Heart right ventricle (tissue), 16 donors: ENCODE data around the gene ZMYND19. TPM values are rescaled to one million over a fixed set of nuclear protein-coding genes. Genes with fewer than 3 reads are reported as not detected.
"Not testable (repeated sequence)": the region's sequence is repeated elsewhere in the genome, so short reads cannot be mapped to it uniquely, and the experiment has no call there.

Experiments used
- ATAC-seq, 8 donors: fragments of 200-7000 bp; cut with Tn5 transposase; one replicate each; pipeline ENCODE4 v1.9.1; 2020; ENCODE audit warnings: mild to moderate bottlenecking in 8 of 8, moderate library complexity in 8 of 8, moderate number of reproducible peaks in 1 of 8
- DNase-seq, 2 donors: peaks; one replicate each; pipeline ENCODE4 v3.0.0-alpha.2; 2020
- H3K27ac ChIP-seq, 10 donors: fragments of 200-600 bp; sonication (generic) in 2 of 10; one replicate each; pipeline versions ENCODE4 v1.5.0 to v1.8.0; 2020 to 2022; ENCODE audit warnings: mild to moderate bottlenecking in 3 of 10
- H3K27me3 ChIP-seq, 7 donors: fragments of 200-600 bp; one replicate each; pipeline ENCODE4 v1.8.0; 2021 to 2022; ENCODE audit warnings: mild to moderate bottlenecking in 2 of 7
- H3K36me3 ChIP-seq, 9 donors: fragments of 200-600 bp; sonication (generic) in 1 of 9; one replicate each; pipeline versions ENCODE4 v1.5.0 to v1.8.0; 2020 to 2022; ENCODE audit warnings: mild to moderate bottlenecking in 2 of 9
- H3K4me1 ChIP-seq, 9 donors: fragments of 200-600 bp; sonication (generic) in 1 of 9; one replicate each; pipeline versions ENCODE4 v1.5.0 to v1.8.0; 2020 to 2022; ENCODE audit warnings: mild to moderate bottlenecking in 4 of 9
- H3K4me3 ChIP-seq, 10 donors: fragments of 200-600 bp; sonication (generic) in 2 of 10; one replicate each; pipeline versions ENCODE4 v1.5.0 to v1.8.0; 2020 to 2022; ENCODE audit warnings: mild to moderate bottlenecking in 7 of 10, moderate library complexity in 2 of 10
- H3K9me3 ChIP-seq, 11 donors: fragments of 200-600 bp in 10 of 11; sonication (generic) in 2 of 11; one replicate each; pipeline versions ENCODE4 v1.5.0 to v1.8.0; 2013 to 2022; ENCODE audit warnings: mild to moderate bottlenecking in 2 of 11, control low read depth in 1 of 11, moderate library complexity in 1 of 11
- CTCF ChIP-seq, 9 donors: fragments of 200-600 bp; sonication (generic) in 2 of 9; IDR thresholded peaks; one replicate each; pipeline versions ENCODE4 v1.5.0 to v1.8.0; 2021 to 2022; ENCODE audit warnings: antibody characterized with exemption in 9 of 9, mild to moderate bottlenecking in 5 of 9, moderate library complexity in 1 of 9
- WGBS, 2 donors: extraction: QIAGEN DNeasy Blood & Tissue Kit; methylation state at CpG; one replicate each; pipeline ENCODE4 v1.1.7; 2013; ENCODE audit warnings: inconsistent platforms in 1 of 2; 5-methylcytosine and 5-hydroxymethylcytosine counted together
- intact Hi-C, 10 donors: fragments of 100-400 bp; cut with DNase I; formaldehyde crosslinking; loops; one replicate each; pipeline versions ENCODE4 v1.11.1 to v1.14.2; 2022
- polyA plus RNA-seq, 2 donors: library from polyadenylated mRNA; stranded (reverse); fragments of 200-250 nt; gene quantifications; one replicate each; pipeline ENCODE4 v1.2.3, GENCODE V29; 2013
- total RNA-seq, 10 donors: library from RNA; stranded (reverse); fragmentation: NEBNext Ultra II Directional in 3 of 10; extraction: Animal tissue kit (Norgen Biotek cat#: 25700) in 3 of 10; gene quantifications; one replicate each; pipeline versions ENCODE4 v1.2.1 to v1.2.4, GENCODE V29; 2021 to 2023
- donor health status: Arrhythmogenic right ventricular cardiomyopathy.
- donor health status: ischemic (EF 13 %, LVEDD 7.1; RV severe dilation, severe dysfunction).
- donor health status: healthy with polysubstance abuse.
- donor health status: DM: no; HTN: yes; CAD: no.
- donor health status: DM: no; HTN: no; CAD: no.
- donor health status: ischemic (EF 25% LVEDD 6.9; RV normal size, moderate dysfunction).
- donor health status: ischemic (EF 25% LVEDD 5.7; RV mildly dilated, moderate dysfunction).
- donor health status: healthy.
- donor health status: DM: yes; HTN: yes; CAD: no.
- donor health status: Ischemic cardiomyopathy.
- donor health status: ischemic (EF 35%, LVEDD 5.7; RV mildly dilated, moderate dysfunction).
- donor health status: nonischemic (EF 11% LVEDD 7.7; RV severe dilation, severe dysfunction).
- donor health status: DM: yes; HTN: yes; CAD: no.
- donor health status: PGD.
- donor health status: ischemic (EF 29% LVEDD 5.4; RV normal size, mild dysfunction).
- donor health status: nonischemic (EF 23%, LVEDD 6.1; RV moderate dilation, normal function).

The ZMYND19 gene
- total and polyA plus RNA-seq, 12 donors, result 8.0 to 22.3 (median 9.2) TPM

- ATAC-seq, result no peak
- intact Hi-C loops, result no loop called here
- no peak for DNase-seq
- Histone ChIP-seq H3K9me3 (no peaks in the 10 kb centered on the region), H3K4me3 (no peak overlapping the region), H3K27me3 (no peaks in the 10 kb centered on the region), H3K4me1 (peaks cover 0 to 9% (median 5%) of the 10 kb centered on the region in 9 donors), H3K36me3 (peaks cover 0 to 56% (median 23%) of the 10 kb centered on the region in 9 donors), H3K27ac (no peak overlapping the region)
- TF ChIP-seq CTCF (IDR thresholded peaks at IDR 0.05), result no peak
- 97 to 98% methylated on average over 5 of the region's 5 CpGs for WGBS, 2 donors
Measured at GRCh38 chr9:137569609-137570203, 20.6 kb downstream of the ZMYND19 start.

DNA sequence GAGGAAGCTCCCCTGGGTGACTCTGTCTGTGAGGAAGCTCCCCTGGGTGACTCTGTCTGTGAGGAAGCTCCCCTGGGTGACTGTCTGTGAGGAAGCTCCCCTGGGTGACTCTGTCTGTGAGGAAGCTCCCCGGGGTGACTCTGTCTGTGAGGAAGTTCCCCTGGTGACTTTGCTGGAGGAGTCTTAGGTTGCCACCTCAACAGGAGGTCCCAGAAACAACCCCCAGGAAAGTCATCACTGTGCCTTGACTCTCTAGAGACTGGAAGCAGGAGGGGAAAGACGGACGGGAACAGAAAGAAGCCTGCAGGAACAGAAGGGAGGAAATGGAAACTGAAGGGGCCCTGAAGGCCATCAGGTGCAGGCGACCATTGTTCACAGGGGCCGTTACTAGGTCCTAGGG, 21.9 kb downstream of the ZMYND19 start:
- H3K27me3 ChIP-seq, DNase-seq, H3K4me3 ChIP-seq, ATAC-seq, H3K4me1 ChIP-seq, H3K27ac ChIP-seq, H3K9me3 ChIP-seq, intact Hi-C loops: not testable (repeated sequence)
- 87 to 88% methylated on average over 5 of the region's 5 CpGs for WGBS, 2 donors
- H3K36me3 ChIP-seq, result peaks cover 0 to 56% (median 24%) of the 10 kb centered on the region in 9 donors

GRCh38 chr9:137564817-137565411, 25.4 kb downstream of the ZMYND19 start:
- Histone ChIP-seq H3K36me3 (peaks cover 0 to 52% (median 23%) of the 10 kb centered on the region in 9 donors), H3K27ac (no peak overlapping the region), H3K27me3 (no peaks in the 10 kb centered on the region), H3K4me1 (no peaks in the 10 kb centered on the region), H3K9me3 (no peaks in the 10 kb centered on the region), H3K4me3 (no peak overlapping the region)
- ATAC-seq (peak in 1 of 8 donors; percentile 45), DNase-seq (no peak)
- intact Hi-C loops, result no loop called here
- TF ChIP-seq CTCF (IDR thresholded peaks at IDR 0.05), result no peak
- WGBS, 2 donors, result 89 to 91% methylated on average over 17 of the region's 18 CpGs

DNA sequence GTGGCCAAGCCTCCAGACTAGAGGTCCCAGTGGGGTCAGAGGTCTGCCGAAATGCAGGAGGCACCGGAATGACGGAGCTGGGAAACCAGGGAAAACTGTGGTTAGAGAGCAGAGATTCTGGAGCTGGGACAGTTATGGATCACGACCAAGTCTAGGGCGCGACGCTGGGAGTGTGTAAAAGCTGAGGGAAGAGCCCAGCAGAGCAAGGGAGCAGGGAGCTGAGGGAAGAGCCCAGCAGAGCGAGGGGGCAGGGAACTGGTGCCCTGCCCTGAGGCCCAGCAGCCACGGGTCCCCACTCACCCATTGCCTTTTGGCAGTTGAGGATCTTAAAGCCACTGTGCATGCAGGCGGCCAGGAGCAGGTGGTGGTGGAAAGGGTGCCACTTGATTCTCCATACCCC, 26.2 kb downstream of the ZMYND19 start:
- intact Hi-C loops, result no loop called here

More for the DNA sequence above, 26.2 kb downstream of the ZMYND19 start:
- Histone ChIP-seq H3K9me3 (no peaks in the 10 kb centered on the region), H3K27me3 (no peaks in the 10 kb centered on the region), H3K4me1 (no peaks in the 10 kb centered on the region), H3K36me3 (peaks cover 0 to 60% (median 23%) of the 10 kb centered on the region in 9 donors), H3K4me3 (no peak overlapping the region), H3K27ac (no peak overlapping the region)
- 89 to 91% methylated on average over 10 of the region's 10 CpGs for WGBS, 2 donors
- ATAC-seq, result peak in 3 of 8 donors; percentile 18 to 43 (median 38)
- DNase-seq, result no peak
- no peak for TF ChIP-seq CTCF (IDR thresholded peaks at IDR 0.05)
